SK-N-MC (cell line): ENCODE results near the gene HERC4.

Source experiments
- EZH2 ChIP-seq: fragments of 200-600 bp; sonication (generic); IDR thresholded peaks from one replicate; pipeline ENCODE4 v1.6.1; 2017; ENCODE audit warnings: antibody characterized with exemption
- FOXP2 ChIP-seq: optimal IDR thresholded peaks from 2 replicates; pipeline ENCODE3; 2011; ENCODE audit warnings: mild to moderate bottlenecking, moderate library complexity; ENCODE audit not compliant: insufficient read depth; ENCODE audit errors: extremely low read length, control extremely low read depth
- POLR2AphosphoS5 ChIP-seq: IDR thresholded peaks from 2 replicates; pipeline ENCODE4 v1.6.1; 2012; ENCODE audit warnings: mild to moderate bottlenecking, low read depth, low read length, borderline replicate concordance

GRCh38 chr10:68067029-68067428 is 8.1 kb downstream of the HERC4 start:
- TF ChIP-seq POLR2AphosphoS5: no peak
- TF ChIP-seq EZH2: no peak
- no peak for TF ChIP-seq FOXP2
